ENCODE data around the gene DCDC2C. TPM values are rescaled to one million over a fixed set of nuclear protein-coding genes. Genes with fewer than 3 reads are reported as not detected.

Gene DCDC2C
- polyA plus RNA-seq, 1 donor, result 0.46 TPM

DNA sequence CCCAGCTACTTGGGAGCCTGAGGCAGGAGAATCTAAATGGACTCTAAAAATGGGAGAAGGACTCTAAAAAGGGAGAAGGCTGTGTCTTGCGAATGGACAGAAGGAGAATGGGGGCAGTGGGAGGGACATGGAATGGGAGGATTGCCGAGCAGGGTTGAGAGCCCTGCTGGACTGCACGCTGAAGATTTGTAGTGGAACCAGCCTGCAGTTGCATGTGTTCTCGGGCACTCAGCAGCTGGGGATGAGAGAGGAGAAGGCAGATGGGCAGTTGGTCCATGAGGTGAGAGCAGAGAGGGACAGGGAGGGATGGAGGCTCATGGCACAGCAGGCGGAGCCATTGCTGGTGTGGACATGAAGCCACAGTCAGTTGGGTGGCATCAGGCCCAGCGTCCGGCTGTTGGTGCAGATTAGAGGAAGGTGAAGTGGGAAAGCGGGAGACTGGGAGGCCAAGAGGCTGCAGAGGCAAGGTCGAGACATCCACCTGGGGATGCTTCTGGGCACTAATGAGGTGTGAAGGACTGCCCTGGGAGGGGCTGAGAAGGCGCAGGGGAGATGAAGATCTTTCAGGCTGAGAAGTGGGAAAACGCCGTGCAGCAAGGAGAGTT, 40.7 kb downstream of the DCDC2C start:
- DNase-seq (ENCODE audit: low read depth), result no peak

DNA sequence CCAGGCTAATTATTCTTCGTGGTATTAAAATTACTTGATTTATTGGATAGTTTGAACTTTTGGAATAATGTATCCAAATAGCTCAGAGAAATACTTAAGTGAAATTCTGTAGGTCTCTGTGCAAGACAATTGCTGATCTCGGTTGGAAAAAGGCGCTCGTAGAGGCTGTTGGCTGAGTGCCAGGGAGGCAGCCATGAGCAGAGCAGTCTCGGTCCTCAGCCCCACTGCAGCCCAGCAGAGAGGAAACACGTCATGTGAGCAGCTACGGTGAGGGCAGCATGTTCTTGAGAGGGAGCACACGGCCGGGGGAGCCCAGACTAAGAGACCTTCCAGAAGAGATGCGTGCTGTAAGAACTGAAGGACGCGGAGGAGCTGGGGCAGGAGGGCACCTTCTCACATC, 42.5 kb downstream of the DCDC2C start:
- no peak for DNase-seq (ENCODE audit: low read depth)

DNA sequence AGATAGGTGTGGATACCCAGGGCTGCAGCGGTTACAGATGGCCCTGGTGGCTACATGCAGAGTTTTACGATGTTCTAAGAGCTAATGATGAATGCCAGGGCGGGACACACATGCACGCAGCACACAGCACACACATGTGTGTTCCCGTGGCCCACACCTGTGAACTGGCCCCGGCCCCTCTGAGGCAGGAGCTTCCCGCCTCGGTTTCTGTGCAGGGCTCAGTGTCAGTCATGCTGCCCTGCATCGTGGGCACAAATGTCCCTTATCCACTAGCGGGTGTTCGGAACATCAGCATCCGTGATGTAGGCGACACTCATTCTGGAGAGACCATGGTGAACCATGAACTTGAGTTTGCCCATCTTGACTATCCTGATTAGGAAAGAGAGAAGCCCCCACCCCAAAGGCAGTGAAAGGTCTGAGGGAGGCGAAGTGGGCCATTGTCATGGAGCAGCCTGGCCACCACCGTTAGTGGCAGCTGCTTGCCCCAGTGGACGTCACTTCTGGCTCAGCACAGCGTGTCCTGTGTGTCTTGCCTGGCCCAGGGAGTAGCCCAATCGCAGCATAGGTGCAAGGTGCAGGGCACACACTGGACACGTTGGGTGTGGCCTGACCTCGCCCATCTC, 43.8 kb downstream of the DCDC2C start:
- DNase-seq (ENCODE audit: low read depth), result no peak

DNA sequence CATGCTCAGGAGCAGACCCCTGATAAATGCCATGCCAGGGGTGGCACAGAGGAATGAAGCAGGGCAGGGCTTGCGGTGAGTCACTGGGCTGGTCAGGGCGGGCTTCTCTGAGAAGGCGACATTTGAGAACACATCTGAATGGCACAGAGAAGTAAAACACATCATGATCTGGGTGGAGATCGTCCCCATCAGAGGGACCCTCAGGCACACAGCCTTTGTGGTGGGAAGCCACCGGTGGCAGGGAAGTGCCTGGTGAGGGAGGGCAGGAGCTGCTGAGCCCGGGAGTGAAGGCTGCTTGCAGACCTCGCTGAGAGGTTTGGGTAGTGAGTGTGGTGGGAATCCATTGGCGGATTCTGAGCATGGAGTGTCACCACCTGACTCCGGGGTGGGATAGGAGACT, 44.5 kb downstream of the DCDC2C start:
- DNase-seq (ENCODE audit: low read depth), result no peak

DNA sequence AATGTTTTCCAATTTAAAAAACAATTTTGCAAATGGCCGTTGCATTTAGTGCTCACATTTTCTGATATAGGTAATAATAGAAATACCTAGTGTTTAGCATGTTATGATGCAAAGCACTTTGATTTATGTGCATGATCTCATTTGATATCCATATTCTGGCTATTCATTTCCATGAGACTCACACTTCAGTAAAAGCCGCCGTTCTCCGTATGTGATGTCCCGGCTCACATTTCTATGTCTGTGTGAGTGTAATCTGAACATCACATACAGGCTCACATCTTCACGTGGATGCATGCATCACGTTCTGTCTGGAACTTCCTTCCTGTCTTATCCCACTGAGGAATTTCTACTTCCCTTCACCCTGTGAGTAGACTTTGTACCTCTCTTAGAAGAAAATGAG, 45.8 kb downstream of the DCDC2C start:
- no peak for DNase-seq (ENCODE audit: low read depth)

DNA sequence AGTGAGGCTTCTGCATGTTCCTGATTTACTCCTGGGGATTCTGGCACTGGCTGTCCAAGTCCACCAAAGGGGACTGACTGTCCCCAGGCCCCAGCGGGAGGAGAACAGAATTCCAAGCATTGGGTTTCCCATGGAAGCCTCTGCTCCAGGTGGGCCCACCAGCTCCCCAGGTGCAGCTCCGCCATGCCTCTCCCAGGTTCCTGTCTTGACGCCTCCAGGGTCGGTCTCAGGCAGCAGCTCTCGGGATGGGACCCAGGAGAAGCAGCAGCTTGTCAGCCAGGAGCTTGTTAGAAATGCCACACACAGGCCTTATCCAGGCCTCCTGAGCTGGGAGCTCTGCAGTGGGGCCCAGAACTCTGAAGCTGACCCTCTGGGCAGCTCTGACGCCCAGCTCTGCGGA, 47.9 kb downstream of the DCDC2C start:
- DNase-seq (ENCODE audit: low read depth), result no peak

DNA sequence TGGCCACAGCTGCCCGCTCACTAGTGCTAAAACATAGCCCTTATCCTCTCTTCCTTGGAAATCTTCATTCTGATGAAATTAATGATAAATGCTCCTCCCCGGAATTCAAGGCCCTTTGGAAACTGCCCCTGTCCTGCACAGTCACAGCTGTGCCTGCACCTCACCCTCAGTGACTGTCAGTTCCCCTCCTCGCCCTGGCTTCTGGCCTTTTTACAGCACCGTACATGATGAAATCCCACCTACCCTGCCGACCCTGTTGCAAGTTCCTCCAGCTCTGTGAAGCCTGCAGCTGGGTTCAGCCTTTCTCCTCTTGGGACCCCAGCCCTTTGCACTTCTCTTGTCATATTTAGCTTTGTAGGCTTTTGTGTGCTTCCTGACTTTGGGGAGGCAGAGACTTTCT, 48.4 kb downstream of the DCDC2C start:
- DNase-seq (ENCODE audit: low read depth), result no peak

DNA sequence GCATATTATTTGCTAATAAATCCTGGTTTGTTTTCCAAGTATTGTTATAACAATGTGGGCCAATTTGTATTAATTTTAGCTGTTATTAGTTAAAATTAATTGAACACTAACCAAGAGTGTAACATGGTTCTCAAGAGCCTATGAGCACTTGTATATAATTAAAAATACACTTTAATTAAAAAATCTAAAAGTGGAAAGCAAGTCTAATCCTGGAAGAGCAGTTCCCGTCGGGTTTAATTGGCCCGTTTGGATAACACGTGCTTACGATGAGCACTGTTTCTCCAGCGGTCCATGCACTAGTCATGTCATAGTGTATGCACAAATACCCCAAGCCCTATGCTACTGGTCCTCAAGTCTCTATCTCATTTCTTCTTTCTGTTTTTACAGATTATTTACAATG, 49.0 kb downstream of the DCDC2C start:
- DNase-seq (ENCODE audit: low read depth), result no peak

DNA sequence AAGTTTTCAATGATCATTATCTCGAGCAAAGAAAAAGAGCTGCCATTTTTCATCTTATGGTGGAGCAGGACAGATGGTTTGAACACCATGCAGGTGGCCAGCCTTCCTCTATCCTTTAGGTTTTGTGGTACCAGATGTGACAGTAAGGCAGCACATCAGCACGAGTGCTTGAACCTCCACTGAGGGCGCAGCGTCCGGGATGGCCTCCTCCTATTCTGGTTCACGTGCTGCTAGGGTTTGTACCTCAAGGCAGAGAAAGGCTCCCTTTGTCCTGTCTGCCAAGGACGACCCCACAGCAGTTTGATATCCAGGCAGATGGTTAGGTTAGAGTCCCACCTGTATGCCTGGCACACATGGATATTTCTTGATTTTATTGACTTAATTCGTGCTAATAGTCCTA, 50.2 kb downstream of the DCDC2C start:
- no peak for DNase-seq (ENCODE audit: low read depth)

DNA sequence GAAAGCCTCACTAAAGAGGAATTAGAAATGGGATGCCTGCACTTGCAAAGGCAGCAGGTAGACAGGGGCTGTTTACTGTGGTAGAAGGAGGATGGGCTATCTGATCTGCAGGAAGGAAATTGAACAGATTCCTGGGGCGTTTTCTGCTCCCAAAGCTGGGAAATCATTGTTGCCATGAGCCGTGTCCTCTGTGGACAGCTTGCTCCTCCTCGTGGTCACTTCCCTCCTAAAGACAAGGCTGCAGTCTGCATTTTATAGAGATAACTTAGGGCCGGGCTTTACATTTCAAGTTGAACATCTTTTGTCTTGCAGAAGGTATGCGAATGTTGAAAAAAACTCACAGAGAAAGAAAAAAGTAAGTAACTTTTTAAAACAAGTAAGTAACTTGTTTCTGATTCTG, 50.9 kb downstream of the DCDC2C start:
- DNase-seq (ENCODE audit: low read depth), result no peak

DNA sequence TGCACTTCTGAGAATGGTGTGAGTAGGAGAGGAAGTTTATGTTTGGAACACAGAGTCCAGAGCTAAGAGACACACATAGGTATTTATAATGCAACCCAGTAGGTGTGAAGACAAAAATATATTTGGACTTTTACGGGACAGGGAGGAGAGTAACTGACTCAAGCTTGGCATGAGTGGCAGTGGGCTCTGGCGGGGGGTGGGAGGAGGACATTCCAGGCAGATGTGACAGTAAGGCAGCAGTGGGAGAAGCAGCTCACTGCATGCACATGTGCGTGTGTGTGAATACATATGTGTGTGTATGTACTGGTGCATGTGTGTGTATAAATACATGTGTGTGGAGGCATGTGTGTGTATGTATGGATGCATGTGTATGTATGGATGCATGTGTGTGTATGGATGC, 51.4 kb downstream of the DCDC2C start:
- no peak for DNase-seq (ENCODE audit: low read depth)

DNA sequence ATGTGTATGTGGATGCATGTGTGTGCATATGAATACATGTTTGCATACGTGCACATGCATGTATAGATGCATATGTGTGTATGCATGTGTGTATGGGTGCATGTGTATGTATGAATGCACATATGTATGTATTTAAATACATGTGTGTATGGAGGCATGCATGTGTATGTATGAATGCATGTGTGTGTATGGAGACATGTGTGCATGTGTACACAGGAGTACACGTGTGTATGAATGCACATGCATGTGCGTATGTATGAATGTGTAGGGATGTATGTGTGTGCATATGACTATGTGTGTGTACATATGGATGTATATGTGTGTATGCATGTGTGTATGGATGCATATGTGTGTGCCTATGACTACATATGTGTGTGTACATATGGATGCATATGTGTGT, 51.9 kb downstream of the DCDC2C start:
- no peak for DNase-seq (ENCODE audit: low read depth)

DNA sequence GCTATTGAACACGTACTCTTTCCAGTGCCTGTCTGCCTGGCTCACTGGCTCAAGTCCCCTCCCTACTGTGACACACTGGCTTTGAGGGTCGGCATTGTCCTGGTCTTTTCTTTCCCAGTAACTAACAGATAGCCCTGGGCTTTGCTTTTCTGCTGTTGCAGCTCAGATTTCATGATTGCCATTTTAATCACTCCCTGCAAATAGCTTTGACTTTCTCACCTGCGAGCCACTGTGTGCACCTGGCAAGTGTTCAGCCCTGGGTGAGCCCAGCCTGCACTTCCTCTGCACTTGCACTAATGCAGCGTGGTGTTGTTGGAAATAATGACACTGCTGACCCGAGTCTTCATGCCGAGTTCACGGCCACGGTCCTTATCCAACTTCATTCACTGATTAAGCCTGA, 52.9 kb downstream of the DCDC2C start:
- DNase-seq (ENCODE audit: low read depth), result no peak

DNA sequence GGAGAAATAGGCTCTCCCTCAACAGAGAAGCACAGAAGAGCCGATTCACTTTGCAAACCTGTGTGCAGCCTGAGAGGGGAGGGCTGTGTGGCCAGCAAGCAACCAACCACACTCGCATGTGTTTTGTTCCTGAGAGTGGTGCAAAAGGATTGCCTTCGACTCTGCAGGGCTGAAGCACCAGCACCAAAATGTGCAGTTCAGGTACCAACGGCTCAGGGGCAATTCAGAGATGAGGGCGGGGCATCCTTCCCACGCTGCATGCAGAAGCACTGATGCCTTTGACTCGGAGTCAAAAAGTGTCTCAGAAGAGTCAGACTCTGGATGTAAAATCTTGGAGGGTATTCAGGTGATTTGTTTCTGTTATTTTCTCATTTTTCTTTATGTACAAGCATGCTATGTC, 55.5 kb downstream of the DCDC2C start:
- no peak for DNase-seq (ENCODE audit: low read depth)

DNA sequence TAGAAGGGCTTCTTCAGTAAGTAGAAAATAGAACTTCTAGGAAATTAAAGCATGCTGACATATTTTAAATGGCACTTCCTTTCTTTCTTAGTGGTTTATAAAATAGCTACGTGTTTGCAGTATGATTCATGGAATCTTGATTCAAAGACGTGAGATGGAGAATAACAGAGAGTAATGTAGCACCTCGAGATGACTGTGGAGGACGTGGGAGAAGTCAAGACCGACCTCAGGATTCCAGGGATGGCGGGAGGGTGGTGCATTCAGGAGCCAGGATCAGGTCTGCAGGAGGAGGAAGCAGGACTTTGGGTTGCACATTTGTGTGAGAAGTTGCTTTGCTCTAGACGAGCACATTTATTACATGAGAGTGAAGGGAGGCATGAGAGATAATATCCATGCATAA, 56.0 kb downstream of the DCDC2C start:
- DNase-seq (ENCODE audit: low read depth), result no peak

DNA sequence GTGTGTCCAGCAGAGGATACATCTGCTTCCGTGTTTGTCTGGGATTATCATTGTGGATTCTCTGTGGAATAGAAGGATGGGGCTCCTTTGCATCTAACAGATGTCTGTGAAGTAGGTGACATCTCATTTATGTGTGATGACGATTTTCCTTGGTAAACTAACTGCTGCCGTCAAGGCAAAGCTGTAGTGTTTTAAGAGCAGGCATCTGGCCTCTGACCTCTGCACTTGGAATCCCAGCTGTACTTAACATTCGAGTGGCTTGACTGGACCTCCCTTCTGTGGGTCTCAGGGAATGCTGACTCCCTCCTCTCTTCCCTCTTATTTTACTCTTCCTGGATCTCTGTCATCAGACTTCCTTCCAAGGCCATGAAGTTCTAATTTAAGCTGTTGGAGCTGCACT, 56.4 kb downstream of the DCDC2C start:
- no peak for DNase-seq (ENCODE audit: low read depth)

DNA sequence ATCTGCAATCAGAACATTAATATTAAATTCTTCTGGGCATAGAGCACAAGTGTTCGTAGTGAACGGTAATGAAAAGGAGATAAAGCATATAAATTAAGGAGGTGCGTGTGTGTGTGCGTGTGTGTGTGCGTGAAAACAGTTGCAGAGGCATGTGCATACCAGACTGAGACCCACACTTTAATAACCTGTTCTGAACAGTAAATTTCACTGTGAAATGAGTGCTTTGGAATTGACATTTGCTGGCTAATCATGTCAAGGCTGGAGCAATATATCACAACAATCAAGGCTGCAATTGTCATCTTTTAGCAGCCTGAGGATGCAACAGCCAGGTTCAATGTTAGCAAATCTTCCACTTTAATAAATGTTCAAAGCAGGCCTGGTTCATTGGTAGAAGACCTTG, 57.9 kb downstream of the DCDC2C start:
- no peak for DNase-seq (ENCODE audit: low read depth)

DNA sequence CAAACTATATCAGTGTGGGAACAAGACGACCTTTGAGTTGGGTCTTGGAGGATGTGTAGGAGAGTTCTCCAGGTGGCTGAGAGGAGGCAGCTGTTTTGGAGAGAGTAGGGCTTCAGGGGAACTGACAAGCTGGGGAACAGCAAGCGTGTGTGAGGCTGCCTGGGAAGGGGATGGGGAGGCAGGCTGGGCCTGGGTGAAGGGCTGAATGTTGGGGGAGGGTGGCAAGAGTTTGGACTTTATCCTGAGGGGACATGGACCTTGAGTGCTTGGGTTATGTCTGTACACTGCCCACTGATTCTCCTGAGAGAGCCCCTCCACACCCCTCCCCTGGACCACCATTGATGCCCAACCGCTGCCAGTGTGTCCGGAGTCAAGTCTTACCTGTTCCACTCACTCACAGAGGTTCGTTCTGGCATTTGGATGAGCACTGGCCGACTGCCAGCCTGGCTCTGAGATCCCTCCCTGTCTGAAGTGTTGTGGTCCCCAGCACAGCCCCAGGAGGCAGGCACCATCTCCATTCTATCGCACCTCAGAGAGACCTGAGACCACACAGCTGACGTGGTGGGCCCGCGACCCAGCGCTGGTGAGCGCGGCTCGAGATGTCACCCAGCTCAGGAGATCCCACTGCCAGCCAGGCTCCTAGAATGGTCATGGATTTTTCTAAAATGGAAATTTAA, 59.5 kb downstream of the DCDC2C start:
- no peak for DNase-seq (ENCODE audit: low read depth)

DNA sequence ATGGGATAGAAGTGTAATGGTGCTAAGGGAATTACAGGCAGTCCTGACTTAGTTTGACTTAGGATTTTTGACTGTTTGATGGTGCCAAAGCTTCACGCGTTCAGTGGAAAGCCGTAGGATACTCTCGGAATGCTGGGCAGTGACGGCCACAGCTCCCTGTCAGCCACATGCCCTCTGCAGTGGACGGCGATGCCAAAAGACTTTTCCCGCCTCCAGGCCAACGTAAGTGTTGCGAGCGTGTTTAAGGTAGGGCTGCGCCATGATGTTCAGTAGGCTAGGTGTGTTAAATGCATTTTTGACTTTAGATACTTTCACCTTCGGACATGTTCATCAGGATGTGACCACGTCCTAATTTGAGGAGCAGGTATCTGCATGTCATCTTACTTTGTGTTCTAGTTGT, 63.4 kb downstream of the DCDC2C start:
- no peak for DNase-seq (ENCODE audit: low read depth)

DNA sequence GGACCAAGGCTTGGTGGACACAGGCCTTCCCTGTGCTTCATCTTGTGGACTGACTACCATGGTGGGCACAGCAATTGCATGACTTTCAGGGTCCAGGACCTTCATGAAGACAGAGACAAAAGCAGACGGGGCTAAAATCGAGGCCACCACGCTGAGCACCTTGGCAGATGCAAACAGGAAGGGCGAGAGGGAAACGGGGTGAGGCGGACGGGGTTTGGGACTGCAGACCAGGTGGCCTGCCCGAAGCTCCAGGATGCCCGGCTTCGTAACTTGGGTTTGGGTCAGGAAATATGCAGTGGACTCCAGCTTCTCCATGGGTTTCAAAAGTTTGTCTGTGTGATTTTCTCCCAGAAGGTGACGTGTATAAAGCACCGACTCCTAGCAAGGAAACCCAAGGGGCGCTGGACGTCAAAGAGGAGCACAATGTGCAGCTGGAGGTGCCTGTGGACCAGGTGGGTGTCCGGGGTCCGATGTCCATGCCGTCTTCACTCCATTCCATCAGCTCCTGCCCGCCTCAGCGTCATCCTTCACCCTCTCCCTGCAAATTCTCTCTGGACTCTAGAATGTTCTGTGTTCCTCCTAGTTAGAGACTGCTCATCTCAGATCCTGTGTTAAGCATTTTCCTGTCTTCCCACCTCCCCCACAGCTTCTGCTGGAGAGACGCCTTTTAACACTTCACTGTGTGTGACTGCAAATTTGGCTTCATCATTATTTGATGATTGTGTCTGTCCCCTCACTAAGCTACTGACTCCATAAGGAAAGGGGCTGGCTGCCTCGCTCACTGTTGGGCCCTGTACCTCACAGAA, 65.8 kb downstream of the DCDC2C start:
- DNase-seq (ENCODE audit: low read depth), result no peak

DNA sequence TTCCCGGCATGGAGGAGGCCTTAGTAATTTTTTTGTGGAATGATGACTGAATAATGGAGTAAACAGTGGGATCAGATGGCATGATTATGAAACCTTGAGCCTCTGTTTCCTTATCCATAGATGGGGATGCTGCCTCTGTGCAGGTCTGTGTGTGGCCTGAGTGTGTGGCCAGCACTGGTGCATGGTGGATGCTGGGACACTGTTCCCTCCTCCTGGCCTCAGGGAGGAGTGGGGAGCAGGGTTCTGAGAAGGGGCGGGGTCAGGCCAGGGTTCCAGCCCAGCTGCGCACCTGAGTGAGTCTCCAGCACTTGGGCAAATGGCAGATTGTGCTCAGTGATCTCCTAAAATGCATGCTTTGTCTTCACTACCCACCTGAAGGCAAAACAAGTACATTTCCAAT, 66.4 kb downstream of the DCDC2C start:
- no peak for DNase-seq (ENCODE audit: low read depth)

DNA sequence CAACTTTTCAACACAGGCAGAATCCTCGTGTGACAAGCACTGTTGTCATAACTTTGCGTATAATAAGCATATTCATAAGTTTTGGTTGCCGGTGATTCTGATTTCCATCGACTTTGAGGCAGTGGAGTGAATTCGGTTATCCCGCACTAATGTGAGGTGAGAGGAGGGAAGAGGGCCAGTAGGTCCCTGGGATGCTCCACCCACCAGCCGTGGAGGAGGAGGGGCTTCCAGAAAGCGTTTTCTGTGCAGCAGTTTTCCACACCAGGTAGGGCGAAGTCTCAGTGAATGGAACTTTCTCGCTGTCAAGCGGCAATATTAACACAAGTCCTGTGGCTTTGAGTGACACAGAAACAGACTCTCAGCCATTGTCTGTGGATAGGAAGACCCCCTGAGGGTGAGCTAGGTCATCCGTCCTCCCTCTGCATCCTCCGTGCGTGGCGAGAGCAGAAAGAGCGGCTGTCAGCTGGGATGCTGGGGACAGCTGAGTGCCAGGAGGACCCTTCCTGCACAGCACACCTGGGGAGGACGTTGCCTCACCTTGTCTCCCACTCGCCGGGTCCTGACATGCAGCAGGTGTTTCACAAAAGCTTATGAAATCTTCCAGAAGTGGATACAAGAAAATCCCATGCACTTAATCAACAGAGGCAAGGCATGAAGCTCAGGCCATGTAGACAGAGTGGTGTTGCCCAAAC, 67.5 kb downstream of the DCDC2C start:
- DNase-seq (ENCODE audit: low read depth), result no peak

Measured in forelimb muscle (tissue), 1 donor.